HG02840 (cell line): ENCODE data around the gene CCDC91.

Experiments used
- ATAC-seq: cut with Tn5 transposase; IDR thresholded peaks from one replicate; pipeline ENCODE4 v1.9.1; 2021; ENCODE audit warnings: mild to moderate bottlenecking, moderate library complexity, moderate number of reproducible peaks; ENCODE audit not compliant: unreplicated experiment, low FRiP score

The CCDC91 gene

DNA sequence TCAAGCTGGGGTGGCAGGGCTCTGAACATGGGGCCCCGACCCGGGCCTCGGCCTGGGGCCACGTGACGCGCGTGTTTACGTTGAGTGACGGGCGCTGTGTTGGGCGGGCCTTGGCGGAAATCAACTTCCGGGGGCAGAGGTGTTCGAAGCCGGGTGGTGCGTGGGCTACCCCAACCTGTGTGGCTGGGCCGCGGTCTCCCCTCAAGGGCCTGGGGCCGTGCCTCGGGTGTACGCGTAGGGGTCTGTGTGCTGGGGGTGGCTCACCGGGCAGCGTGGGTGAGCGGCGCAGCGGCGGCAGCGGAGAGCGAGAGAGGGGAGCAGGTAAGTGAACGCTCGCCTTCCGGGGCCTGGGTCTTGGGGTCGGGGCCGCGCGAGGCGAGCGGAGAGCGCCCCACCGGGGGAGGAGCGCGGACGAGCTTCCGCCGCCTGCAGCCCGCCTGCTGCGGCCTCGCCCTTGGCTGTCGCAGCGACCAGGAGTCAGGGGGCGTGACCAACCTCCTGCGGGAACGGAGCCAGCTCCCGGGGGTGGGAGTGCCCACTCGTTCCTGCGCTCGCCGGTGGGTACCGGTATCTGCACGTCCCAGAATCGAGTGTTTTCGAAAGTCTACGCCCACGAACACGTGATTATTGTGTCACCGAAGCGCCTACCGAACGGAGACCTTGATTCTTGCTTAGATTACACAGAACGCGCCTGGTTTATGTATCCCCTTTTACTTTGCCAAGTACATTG is at the start of gene CCDC91:
CCDC91 (plus strand) TSS at position 136 of the 730 bp plus-strand sequence. CDS start 66,760 bp downstream, outside the sequence.
- peak; percentile 92 for ATAC-seq

- no peak for ATAC-seq
Observed at GRCh38 chr12:28144059-28144458, 46.2 kb upstream of the CCDC91 start.

- no peak for ATAC-seq
Observed at GRCh38 chr12:28144532-28144931, 45.7 kb upstream of the CCDC91 start.

DNA sequence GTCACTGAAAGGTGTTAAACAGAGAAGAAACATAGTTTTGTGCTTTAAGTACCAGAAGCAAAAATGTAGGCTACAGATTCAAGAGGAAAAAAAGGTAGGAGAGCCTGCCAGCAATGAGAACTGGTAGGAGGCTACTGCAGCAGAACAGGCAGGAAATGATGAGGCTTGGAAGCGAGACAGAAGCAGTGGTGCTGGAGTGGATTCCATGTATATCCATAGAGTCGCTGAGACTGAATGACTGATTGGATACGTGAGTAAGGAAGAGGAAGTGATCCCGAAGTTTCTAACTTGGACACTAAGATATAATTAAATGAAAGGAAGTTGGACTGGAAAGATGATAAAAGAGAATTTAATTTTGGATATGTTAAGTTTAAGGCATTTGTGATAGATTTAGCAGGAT is 45.0 kb upstream of the CCDC91 start:
- ATAC-seq, result no peak

- ATAC-seq, result no peak
Observed at GRCh38 chr12:28149279-28149678, 41.0 kb upstream of the CCDC91 start.

DNA sequence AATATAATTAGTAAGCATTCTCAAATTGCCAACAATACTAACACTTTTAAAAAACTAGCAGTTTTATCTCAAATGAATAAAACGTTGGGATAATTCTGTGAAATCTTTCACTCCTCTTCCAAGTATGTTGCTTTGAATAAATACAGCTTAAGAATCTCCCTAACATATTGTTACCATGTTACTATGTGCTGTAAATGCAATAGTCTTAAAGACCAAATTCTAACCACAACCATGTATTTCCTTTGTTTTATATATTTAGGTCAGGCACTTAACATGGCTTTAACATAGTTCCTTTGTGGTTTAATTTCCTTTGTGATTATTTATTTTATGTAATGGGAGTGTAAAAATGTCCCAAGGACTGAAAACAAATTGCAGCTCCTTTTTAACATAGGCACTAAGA is 33.9 kb upstream of the CCDC91 start:
- no peak for ATAC-seq

GRCh38 chr12:28156804-28157203 is 33.5 kb upstream of the CCDC91 start:
- ATAC-seq, result no peak

DNA sequence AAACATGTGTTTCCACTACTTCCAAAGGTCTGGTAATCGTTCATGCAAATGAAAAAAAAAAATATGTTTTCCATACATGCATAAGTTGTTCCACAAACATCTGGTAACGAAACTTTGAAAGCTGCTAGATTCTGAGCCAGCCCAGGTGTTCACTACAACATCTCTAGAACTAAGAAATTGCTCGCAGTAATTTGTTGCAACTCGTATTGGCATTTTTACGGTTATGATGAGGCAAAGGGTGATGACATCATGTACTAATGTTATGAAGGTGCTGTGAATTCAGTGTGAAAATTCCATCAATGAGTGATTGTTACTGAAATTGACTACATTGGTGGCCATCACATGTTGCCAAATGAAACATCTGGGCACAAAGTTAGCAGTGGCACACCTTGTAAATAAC is 31.9 kb upstream of the CCDC91 start:
- no peak for ATAC-seq

GRCh38 chr12:28159688-28160087 is 30.6 kb upstream of the CCDC91 start:
- no peak for ATAC-seq

DNA sequence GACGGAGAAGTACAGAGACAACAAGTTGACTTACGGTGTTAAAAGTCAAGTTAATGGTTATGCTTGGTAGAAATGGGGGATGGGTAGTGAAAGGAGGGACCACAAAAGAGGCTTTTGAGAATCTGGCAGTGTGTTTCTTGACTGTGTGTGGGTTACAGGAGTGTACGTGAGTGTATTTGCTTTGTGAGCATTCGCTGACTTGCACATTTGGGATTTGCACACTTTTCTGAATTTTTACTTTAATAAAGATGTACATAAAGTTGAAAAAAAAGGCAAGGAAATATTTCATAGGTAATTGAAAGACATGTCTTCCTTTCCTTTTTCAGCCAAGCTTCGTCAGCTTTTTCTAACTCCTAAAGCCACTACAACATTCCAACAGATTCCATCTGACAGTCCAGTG is 28.6 kb upstream of the CCDC91 start:
- ATAC-seq, result no peak

DNA sequence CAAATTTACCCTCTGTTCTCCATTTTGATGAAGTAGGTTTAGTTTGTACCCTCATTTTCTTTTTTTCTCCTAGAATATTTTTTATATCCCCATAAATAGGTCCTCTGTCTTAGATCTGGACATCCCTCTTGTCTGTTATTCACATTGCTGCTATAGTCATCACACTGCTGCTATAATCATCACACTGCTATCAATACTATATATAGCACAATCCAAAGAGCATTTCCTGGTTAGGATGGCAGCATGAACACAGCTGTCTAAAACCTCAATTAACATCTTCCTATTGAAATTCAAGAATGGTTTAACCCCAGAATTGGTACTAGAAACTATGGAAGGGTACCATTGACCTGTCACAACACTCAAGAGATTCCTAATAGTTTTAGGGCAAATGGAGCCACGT is 27.6 kb upstream of the CCDC91 start:
- no peak for ATAC-seq

- no peak for ATAC-seq
Observed at GRCh38 chr12:28164644-28165275, 25.5 kb upstream of the CCDC91 start.

- no peak for ATAC-seq
Observed at GRCh38 chr12:28167981-28168485, 22.2 kb upstream of the CCDC91 start.

- ATAC-seq, result no peak
Observed at GRCh38 chr12:28171356-28172060, 18.7 kb upstream of the CCDC91 start.

DNA sequence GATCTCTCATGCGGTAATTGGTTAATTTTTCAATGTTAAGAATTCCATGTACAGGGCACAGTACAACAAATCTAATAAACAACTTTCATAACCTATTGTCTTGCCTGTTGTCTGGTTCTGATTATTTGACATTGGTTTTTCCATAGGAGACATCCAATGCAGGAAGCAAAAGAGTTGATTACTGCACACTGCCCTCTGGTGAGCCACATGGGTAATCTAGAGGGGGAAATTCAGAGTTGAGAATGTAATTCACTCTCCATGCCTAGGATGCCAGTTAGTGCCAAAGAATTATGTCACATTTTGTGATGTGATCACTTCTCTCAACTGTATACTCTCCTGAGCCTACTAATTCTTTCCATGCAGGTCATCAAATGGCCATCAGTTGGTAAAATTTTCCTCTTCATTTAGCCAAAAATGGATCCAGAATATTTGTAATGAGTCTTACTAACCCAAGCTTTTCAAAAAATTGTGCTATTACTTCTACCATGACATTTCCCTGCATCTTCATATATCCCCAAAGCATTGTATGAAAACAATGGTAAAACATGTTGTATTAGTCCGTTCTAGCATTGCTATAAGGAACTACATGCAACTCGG is 17.7 kb upstream of the CCDC91 start:
- ATAC-seq, result no peak

DNA sequence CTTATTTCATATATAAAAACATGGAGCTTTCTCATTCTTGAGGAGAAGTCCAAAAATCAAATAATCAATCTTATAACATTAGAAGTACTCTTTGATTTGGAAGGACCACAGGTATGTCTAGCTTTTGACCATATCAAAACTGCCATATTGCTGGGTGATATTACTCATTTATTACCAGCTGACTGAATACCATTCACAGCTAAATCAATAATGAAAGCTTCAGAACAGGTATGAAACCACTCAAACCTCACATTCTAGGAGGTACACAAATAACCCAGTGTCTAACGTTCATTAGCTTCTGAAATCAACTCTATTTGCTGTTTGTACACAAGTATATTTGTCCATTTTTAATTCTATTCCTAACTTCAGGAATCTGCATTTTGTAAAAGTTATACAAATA is 16.8 kb upstream of the CCDC91 start:
- no peak for ATAC-seq

DNA sequence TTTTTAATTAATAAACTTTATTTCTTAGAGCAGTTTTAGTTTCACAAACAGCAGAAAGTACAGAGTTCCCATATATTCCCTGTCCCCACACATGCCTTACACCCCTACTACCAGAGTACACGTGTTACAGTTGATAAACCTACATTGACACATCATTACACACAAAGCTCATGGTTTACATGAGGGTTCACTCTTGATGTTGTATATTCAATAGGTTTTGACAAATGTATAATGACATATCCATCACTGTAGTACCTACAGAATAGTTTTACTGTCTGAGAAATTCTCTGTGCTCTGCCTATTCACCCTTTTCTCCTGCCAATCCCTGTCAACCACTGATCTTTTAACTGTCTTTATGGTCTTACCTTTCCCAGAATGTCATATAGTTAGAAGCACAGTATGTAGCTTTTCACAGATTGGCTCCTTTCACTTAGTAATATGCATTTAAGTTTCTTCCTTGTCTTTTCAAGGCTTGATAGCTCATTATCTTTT is 15.1 kb upstream of the CCDC91 start:
- ATAC-seq, result no peak

GRCh38 chr12:28176295-28176694 is 14.0 kb upstream of the CCDC91 start:
- ATAC-seq, result no peak

- no peak for ATAC-seq
Observed at GRCh38 chr12:28177461-28177860, 12.8 kb upstream of the CCDC91 start.

GRCh38 chr12:28177905-28178304 is 12.4 kb upstream of the CCDC91 start:
- ATAC-seq, result no peak

GRCh38 chr12:28178775-28179174 is 11.5 kb upstream of the CCDC91 start:
- ATAC-seq, result no peak
